G401 (cell line): Measurements from ENCODE around the gene ADK. TPM values are rescaled to one million over a fixed set of nuclear protein-coding genes. Genes with fewer than 3 reads are reported as not detected.

ENCODE experiments used
- DNase-seq: peaks from one replicate; pipeline ENCODE4 v3.0.0-alpha.2; 2015; ENCODE audit warnings: low spot score
- in situ Hi-C: cut with HindIII; loops from 2 replicates; pipeline ENCODE4 v1.10.0; 2016; ENCODE audit warnings: low sequenced_read_pairs, mixed read lengths
- total RNA-seq: library from RNA; depleted of rRNA; stranded (reverse); fragments of >200 nt; shearing (Covaris generic); gene quantifications from 2 replicates; pipeline ENCODE4 v1.2.3, GENCODE V29; 2014

The ADK gene
- total RNA-seq, 1 experiment from 2014 or later = 99.5 TPM

- in situ Hi-C loops = no loop called here
- no peak for DNase-seq
Observed at GRCh38 chr10:74596713-74597112, 445.7 kb downstream of the ADK start.

- no peak for DNase-seq
- in situ Hi-C loops = no loop called here
Observed at GRCh38 chr10:74598891-74599566, 448.0 kb downstream of the ADK start.

- in situ Hi-C loops = no loop called here
- no peak for DNase-seq
Observed at GRCh38 chr10:74599672-74600071, 448.7 kb downstream of the ADK start.

GRCh38 chr10:74600170-74600569, 449.1 kb downstream of the ADK start:
- in situ Hi-C loops = no loop called here
- DNase-seq = no peak

GRCh38 chr10:74602576-74602975, 451.6 kb downstream of the ADK start:
- DNase-seq = no peak
- in situ Hi-C loops = no loop called here

- DNase-seq = no peak
- in situ Hi-C loops = no loop called here
Observed at GRCh38 chr10:74610299-74610698, 459.3 kb downstream of the ADK start.

- DNase-seq = no peak
- in situ Hi-C loops = no loop called here
Observed at GRCh38 chr10:74612195-74612594, 461.2 kb downstream of the ADK start.

- DNase-seq = no peak
- in situ Hi-C loops = no loop called here
Observed at GRCh38 chr10:74620626-74621025, 469.6 kb downstream of the ADK start.

- no peak for DNase-seq
- in situ Hi-C loops = no loop called here
Observed at GRCh38 chr10:74623786-74624185, 472.8 kb downstream of the ADK start.

- DNase-seq = no peak
Observed at GRCh38 chr10:74624501-74624900, 473.5 kb downstream of the ADK start.

GRCh38 chr10:74628136-74628535, 477.1 kb downstream of the ADK start:
- DNase-seq = no peak
- in situ Hi-C loops = no loop called here

More at GRCh38 chr10:74624501-74624900, 473.5 kb downstream of the ADK start:
- in situ Hi-C loops = no loop called here

GRCh38 chr10:74634995-74635536, 484.0 kb downstream of the ADK start:
- no peak for DNase-seq
- in situ Hi-C loops = no loop called here

GRCh38 chr10:74635655-74636054, 484.6 kb downstream of the ADK start:
- in situ Hi-C loops = no loop called here
- no peak for DNase-seq

GRCh38 chr10:74637685-74638084, 486.7 kb downstream of the ADK start:
- DNase-seq = no peak
- in situ Hi-C loops = no loop called here

GRCh38 chr10:74640134-74640921, 489.3 kb downstream of the ADK start:
- in situ Hi-C loops = no loop called here
- peak; percentile 40 for DNase-seq

- DNase-seq = no peak
- in situ Hi-C loops = no loop called here
Observed at GRCh38 chr10:74641659-74642058, 490.6 kb downstream of the ADK start.

- in situ Hi-C loops = no loop called here
- DNase-seq = no peak
Observed at GRCh38 chr10:74642901-74643595, 492.0 kb downstream of the ADK start.

- in situ Hi-C loops = no loop called here
- no peak for DNase-seq
Observed at GRCh38 chr10:74643596-74643975, 492.6 kb downstream of the ADK start.

- in situ Hi-C loops = no loop called here
Observed at GRCh38 chr10:74644738-74645137, 493.7 kb downstream of the ADK start.

GRCh38 chr10:74645692-74646091, 494.7 kb downstream of the ADK start:
- in situ Hi-C loops = no loop called here

More at GRCh38 chr10:74644738-74645137, 493.7 kb downstream of the ADK start:
- DNase-seq = no peak

More at GRCh38 chr10:74645692-74646091, 494.7 kb downstream of the ADK start:
- no peak for DNase-seq
